ENCODE measurements around the gene GHITM. TPM values are rescaled to one million over a fixed set of nuclear protein-coding genes. Genes with fewer than 3 reads are reported as not detected.
"Not testable (repeated sequence)": the region's sequence is repeated elsewhere in the genome, so short reads cannot be mapped to it uniquely, and the experiment has no call there.

Gene GHITM, protein sequence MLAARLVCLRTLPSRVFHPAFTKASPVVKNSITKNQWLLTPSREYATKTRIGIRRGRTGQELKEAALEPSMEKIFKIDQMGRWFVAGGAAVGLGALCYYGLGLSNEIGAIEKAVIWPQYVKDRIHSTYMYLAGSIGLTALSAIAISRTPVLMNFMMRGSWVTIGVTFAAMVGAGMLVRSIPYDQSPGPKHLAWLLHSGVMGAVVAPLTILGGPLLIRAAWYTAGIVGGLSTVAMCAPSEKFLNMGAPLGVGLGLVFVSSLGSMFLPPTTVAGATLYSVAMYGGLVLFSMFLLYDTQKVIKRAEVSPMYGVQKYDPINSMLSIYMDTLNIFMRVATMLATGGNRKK
- total RNA-seq: 100 to 1,000 TPM; 274 to 310 (median 296) TPM
- polyA plus RNA-seq: 430 TPM
- long read RNA-seq, donor 1, transcript GHITM-201 (9 exons, 2,128 nt): major isoform, 1,230 of 1,329 reads
- long read RNA-seq, donor 1, partial matches to known transcripts: 75 of 1,329 reads
- long read RNA-seq, donor 1, other reads (novel, unspliced or antisense): 24 of 1,329 reads
- long read RNA-seq, donor 2, transcript GHITM-201 (9 exons, 2,128 nt): major isoform, 462 of 496 reads
- long read RNA-seq, donor 2, partial matches to known transcripts: 26 of 496 reads
- long read RNA-seq, donor 2, other reads (novel, unspliced or antisense): 8 of 496 reads
- long read RNA-seq, donor 3, transcript GHITM-201 (9 exons, 2,128 nt): major isoform, 2,767 of 3,057 reads
- long read RNA-seq, donor 3, partial matches to known transcripts: 125 of 3,057 reads
- long read RNA-seq, donor 3, other reads (novel, unspliced or antisense): 165 of 3,057 reads
- long read RNA-seq, donor 4, transcript GHITM-201 (9 exons, 2,128 nt): major isoform, 492 of 518 reads
- long read RNA-seq, donor 4, partial matches to known transcripts: 17 of 518 reads
- long read RNA-seq, donor 4, other reads (novel, unspliced or antisense): 9 of 518 reads

DNA sequence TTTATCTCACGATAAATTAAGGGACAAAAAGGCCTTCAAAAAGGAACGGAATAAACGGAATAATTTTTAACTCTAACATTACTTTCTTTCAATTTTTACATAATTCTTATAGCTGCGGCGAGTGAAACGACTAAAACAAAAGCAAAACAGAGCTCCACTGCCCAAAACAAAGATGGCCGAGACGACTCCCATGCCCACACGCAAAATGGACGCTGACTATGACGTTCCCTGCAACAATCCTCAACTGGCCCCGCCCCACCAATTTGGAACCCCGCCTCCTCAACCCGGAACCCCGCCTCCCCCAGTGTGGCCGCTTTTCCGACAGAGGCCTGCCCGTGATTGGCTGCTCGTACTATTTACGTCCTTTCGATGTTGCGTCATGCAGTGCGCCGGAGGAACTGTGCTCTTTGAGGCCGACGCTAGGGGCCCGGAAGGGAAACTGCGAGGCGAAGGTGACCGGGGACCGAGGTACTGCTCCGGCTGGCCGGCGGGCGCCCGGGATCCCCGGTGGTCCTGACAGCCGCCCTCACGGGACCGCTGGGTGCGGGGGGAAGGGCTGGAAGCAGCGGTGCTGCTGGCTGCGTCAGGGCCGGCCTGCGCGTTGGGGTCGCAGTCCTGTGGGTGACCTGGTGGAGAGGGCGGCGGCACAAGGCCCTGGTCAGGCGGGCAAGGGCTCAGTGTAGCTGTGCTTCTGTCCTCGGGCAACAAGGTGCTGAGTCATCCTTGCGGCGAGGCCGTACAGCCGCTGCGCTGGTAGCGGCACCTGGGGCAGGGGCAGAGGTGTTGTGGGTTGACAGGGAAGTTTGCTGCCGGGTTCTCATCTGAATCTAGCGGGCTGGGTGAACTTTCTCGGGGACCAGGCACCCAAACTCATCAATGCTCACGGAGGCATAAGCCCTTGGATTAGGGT, at the start of gene GHITM:
GHITM (plus strand) TSS at position 384 of the 910 bp plus-strand sequence. CDS start 1,992 bp downstream, outside the sequence.
- Histone ChIP-seq H3K4me3 (ENCODE audit: low read length) (peak within 1 kb of the TSS; percentile 69), H3K27me3 (ENCODE audit: control insufficient read depth, insufficient read depth) (no peaks in the 10 kb centered on the region), H3K9me3 (ENCODE audit: control insufficient read depth, low read length) (no peaks in the 10 kb centered on the region), H3K4me1 (ENCODE audit: control insufficient read depth, insufficient read depth, low read length) (no peaks in the 10 kb centered on the region), H3K27ac (ENCODE audit: low read length) (peak within 1 kb of the TSS; percentile 46)
- under 1% methylated on average over 61 of the region's 61 CpGs for WGBS
- intact Hi-C loops (cut with DNase I): loop anchor here in 1 of 4 donors (10.0 kb wide), 1 partner anchor 65 kb away; no protein-coding TSS in a partner anchor
- ATAC-seq (peak; percentile 99), DNase-seq (peak; percentile 98 to 99 (median 99))

DNA sequence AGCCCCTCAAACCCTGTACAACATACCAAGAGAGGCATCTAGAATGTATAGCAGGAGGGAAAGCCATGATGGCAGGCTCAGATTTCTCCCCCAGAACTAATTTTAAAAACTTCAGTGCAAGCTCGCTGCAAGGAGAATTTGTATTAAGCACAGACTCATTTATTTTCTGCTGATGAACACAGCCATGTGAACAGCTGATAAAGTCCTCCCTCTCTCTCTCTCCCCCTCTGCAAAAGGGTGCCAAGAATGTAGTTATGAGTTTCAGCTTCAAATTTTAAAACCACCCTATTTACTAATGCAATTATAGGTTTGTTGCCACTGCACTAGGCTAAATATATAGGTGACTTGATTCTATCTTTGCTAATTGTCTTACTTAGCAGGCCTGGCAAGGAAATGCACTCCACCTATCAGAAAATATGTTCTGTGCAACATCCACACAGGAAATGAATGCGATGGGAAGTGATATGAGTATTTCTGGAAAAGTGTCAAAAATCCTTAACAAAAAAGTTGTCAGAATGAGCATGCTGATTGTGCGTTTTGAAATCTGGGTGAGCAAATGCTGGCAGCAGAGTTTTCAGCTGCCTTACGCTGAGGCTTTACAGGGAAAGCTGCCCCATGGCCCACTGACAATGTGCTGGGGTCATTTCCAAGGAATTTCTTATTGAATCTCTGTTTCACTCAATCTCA, 43.4 kb upstream of the GHITM start:
- DNase-seq: peak; percentile 64 to 77 (median 69)
- Histone ChIP-seq H3K4me3 (ENCODE audit: low read length) (no peak overlapping the region), H3K27me3 (ENCODE audit: control insufficient read depth, insufficient read depth) (no peaks in the 10 kb centered on the region), H3K4me1 (ENCODE audit: control insufficient read depth, insufficient read depth, low read length) (peaks cover 4% of the 10 kb centered on the region), H3K27ac (ENCODE audit: low read length) (no peak overlapping the region), H3K9me3 (ENCODE audit: control insufficient read depth, low read length) (no peaks in the 10 kb centered on the region)
- ATAC-seq: peak; percentile 82 to 85
- whole genome bisulfite sequencing: 15% methylated on average over 4 of the region's 4 CpGs
- intact Hi-C loops (cut with DNase I): no loop called here

DNA sequence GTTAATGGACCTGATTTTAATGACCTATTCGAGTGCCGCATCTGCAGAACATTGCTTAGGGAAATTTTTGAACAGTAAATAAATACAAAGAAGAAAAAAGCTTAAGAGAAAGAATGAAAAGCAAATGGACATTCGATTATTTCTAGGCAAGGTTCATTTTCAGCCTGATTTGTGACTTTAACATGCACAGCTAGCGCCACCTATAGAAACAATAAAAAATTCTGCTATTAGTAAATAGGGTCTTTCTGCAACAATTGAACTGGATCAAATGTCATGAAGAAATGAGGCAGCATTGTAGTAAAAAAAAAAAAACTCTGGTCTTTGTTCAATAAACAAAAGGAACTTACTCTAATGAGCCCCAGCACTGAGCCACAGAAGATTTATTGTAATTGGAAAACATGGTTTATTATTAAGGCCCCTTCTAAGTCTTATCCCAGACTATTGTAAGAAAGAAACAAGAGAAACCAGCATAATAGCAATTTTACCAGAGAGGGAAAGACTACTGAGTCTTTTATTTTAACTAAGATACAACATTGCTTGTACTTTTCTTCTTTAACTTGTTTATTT, 41.4 kb upstream of the GHITM start:
- no peak for DNase-seq
- Histone ChIP-seq H3K4me1 (ENCODE audit: control insufficient read depth, insufficient read depth, low read length) (peaks cover 4% of the 10 kb centered on the region), H3K27me3 (ENCODE audit: control insufficient read depth, insufficient read depth) (no peaks in the 10 kb centered on the region), H3K9me3 (ENCODE audit: control insufficient read depth, low read length) (no peaks in the 10 kb centered on the region), H3K4me3 (ENCODE audit: low read length) (no peak overlapping the region), H3K27ac (ENCODE audit: low read length) (no peak overlapping the region)
- intact Hi-C loops (cut with DNase I): no loop called here
- no peak for ATAC-seq
- 40% methylated on average over 4 of the region's 4 CpGs for WGBS

DNA sequence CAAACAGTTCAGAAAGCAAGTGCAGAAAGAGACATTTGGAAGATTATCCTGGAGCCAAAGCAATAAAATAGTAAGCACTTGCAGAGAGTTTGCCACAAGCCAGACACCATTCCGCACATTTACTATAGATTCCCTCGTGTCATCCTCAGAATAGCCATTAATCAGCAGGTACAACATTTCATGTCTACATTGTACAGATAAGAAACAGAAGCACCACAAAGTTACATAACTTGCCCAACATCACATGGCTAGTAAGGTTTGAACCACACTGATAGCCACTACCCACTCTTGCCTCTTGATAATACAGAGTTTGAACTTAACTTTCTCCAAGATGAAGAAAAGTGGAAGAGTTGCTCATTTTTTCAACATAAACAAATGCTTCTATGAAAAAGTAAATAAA, 40.6 kb upstream of the GHITM start:
- Histone ChIP-seq H3K27me3 (ENCODE audit: control insufficient read depth, insufficient read depth) (no peaks in the 10 kb centered on the region), H3K4me1 (ENCODE audit: control insufficient read depth, insufficient read depth, low read length) (peaks cover 4% of the 10 kb centered on the region), H3K9me3 (ENCODE audit: control insufficient read depth, low read length) (no peaks in the 10 kb centered on the region), H3K27ac (ENCODE audit: low read length) (no peak overlapping the region), H3K4me3 (ENCODE audit: low read length) (no peak overlapping the region)
- WGBS: 63% methylated on average over 2 of the region's 2 CpGs
- DNase-seq (no peak), ATAC-seq (no peak)
- intact Hi-C loops (cut with DNase I): no loop called here

DNA sequence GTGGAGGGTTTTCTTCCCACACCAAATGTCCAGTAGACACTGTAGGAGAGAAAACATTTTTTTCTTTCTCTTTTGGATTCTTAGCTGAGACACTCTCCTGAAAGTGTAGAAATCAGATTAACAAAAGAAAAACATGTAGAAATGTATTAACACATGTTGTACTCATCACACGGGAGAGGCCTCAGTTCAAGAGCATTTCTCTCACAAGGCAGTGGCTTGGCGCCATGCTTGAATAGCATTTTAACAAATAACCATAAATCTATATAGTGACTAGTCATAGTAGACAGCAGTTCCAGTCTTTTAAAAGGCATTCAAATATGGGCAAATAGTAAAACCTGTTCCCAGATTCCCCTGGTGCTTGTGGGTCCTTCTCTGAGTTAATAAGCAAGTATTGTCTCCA, 38.3 kb upstream of the GHITM start:
- DNase-seq (no peak), ATAC-seq (no peak)
- Histone ChIP-seq H3K4me3 (ENCODE audit: low read length) (no peak overlapping the region), H3K27ac (ENCODE audit: low read length) (no peak overlapping the region), H3K9me3 (ENCODE audit: control insufficient read depth, low read length) (no peaks in the 10 kb centered on the region), H3K27me3 (ENCODE audit: control insufficient read depth, insufficient read depth) (no peaks in the 10 kb centered on the region), H3K4me1 (ENCODE audit: control insufficient read depth, insufficient read depth, low read length) (peaks cover 1% of the 10 kb centered on the region)
- intact Hi-C loops (cut with DNase I): no loop called here
- WGBS: 86% methylated on average over 2 of the region's 2 CpGs

DNA sequence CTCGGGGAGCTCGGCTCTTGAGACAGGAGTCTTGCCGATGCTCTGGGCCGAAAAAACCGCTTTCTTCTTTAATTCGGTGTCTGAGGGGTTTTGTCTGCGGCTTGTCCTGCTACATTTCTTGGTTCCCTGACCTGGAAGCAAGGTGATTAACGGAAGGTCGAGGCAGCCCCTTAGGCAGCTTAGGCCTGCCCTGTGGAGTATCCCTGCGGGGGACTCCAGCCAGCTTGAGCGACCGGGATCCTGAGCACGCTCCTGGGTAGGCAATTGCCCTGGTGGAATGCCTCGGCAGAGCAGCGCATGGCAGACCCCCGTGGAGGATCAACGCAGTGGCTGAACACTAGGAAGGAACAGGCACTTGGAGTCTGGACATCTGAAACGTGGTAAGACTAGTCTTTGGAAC, 30.5 kb upstream of the GHITM start:
- WGBS: 92% methylated on average over 18 of the region's 18 CpGs
- H3K27ac ChIP-seq (ENCODE audit: low read length): no peak overlapping the region
- DNase-seq (no peak), ATAC-seq (no peak)
- H3K4me1 ChIP-seq (ENCODE audit: control insufficient read depth, insufficient read depth, low read length): no peaks in the 10 kb centered on the region
- H3K9me3 ChIP-seq (ENCODE audit: control insufficient read depth, low read length): no peaks in the 10 kb centered on the region
- H3K4me3 ChIP-seq (ENCODE audit: low read length): no peak overlapping the region
- no peaks in the 10 kb centered on the region for H3K27me3 ChIP-seq (ENCODE audit: control insufficient read depth, insufficient read depth)
- intact Hi-C loops (cut with DNase I): no loop called here

DNA sequence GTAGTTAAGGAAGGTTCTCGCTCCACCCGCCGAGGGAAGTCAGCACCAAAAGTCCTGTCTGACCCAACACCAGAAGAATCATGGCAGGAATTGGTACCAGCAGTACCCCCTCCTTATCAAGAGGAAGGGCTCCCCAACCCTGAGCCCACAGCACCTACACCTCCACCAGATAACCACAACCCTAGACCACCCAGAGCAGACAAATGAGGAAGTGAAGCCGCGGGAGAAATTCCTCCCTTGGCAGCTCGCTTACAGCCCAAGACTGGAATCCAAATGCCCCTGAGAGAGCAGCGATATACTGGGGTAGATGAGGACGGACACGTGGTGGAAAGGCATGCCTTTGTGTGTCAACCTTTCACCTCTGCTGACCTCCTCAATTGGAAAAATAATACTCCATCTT, 29.5 kb upstream of the GHITM start:
- DNase-seq; H3K27ac ChIP-seq (ENCODE audit: low read length); H3K4me3 ChIP-seq (ENCODE audit: low read length); H3K27me3 ChIP-seq (ENCODE audit: control insufficient read depth, insufficient read depth); H3K9me3 ChIP-seq (ENCODE audit: control insufficient read depth, low read length); intact Hi-C loops (cut with DNase I); H3K4me1 ChIP-seq (ENCODE audit: control insufficient read depth, insufficient read depth, low read length); ATAC-seq: not testable (repeated sequence)
- 81% methylated on average over 9 of the region's 9 CpGs for WGBS

DNA sequence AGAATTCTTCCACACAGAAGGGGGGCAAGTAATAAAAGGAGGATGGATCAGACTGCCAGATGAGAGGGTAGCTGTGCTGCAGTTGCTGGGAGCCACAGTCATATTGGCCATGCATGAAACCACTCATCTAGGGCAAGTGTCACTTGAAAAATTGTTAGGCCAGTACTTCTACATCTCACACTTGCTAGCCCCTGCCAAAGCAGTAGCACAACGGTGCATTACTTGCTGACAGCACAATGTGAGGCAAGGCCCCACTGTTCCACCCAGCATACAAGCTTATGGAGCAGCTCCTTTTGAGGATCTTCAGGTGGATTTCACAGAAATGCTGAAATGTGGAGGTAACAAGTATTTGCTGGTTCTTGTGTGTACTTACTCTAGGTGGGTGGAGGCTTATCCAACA, 25.8 kb upstream of the GHITM start:
- H3K9me3 ChIP-seq (ENCODE audit: control insufficient read depth, low read length); intact Hi-C loops (cut with DNase I); H3K4me3 ChIP-seq (ENCODE audit: low read length); H3K4me1 ChIP-seq (ENCODE audit: control insufficient read depth, insufficient read depth, low read length); DNase-seq; H3K27me3 ChIP-seq (ENCODE audit: control insufficient read depth, insufficient read depth); ATAC-seq; H3K27ac ChIP-seq (ENCODE audit: low read length): not testable (repeated sequence)
- 41% methylated on average over 1 of the region's 1 CpG for WGBS

DNA sequence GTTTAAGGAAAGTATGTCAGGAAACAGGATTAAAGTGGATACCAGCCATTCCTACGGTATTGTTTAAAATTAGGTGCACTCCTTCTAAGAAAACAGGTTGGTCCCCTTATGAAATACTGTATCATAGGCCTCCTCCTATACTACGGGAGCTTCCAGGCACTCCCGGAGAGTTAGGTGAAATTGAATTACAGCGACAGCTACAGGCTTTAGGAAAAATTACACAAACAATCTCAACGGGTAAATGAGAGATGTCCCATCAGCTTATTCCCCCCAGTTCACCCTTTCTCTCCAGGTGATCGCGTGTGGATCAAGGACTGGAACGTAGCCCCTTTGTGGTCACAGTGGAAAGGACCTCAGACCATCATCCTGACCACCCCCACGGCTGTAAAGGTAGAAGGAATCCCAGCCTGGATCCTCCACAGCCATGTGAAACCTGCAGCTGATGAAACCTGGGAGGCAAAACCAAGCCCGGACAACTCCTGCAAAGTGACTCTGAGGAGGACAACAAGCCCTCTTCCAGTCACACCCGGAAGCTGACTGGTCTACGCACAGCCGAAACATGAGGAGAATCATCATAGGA, 25.1 kb upstream of the GHITM start:
- intact Hi-C loops (cut with DNase I): no loop called here
- no peaks in the 10 kb centered on the region for H3K27me3 ChIP-seq (ENCODE audit: control insufficient read depth, insufficient read depth)
- no peak overlapping the region for H3K4me3 ChIP-seq (ENCODE audit: low read length)
- ATAC-seq (no peak), DNase-seq (no peak)
- H3K27ac ChIP-seq (ENCODE audit: low read length): no peak overlapping the region
- H3K4me1 ChIP-seq (ENCODE audit: control insufficient read depth, insufficient read depth, low read length): no peaks in the 10 kb centered on the region
- H3K9me3 ChIP-seq (ENCODE audit: control insufficient read depth, low read length): no peaks in the 10 kb centered on the region
- WGBS: 43% methylated on average over 13 of the region's 13 CpGs
